Nephron progenitor cell (in vitro differentiated cells): ENCODE data around the gene METTL17.

Experiments used
- DNase-seq: peaks from one replicate; pipeline ENCODE4 v3.0.0; 2021
- H3K27ac Mint-ChIP-seq: 2 replicates; pipeline ENCODE4 v1.8.0; 2021; ENCODE audit warnings: mild to moderate bottlenecking, moderate library complexity, mixed read lengths
- H3K27me3 Mint-ChIP-seq: 2 replicates; pipeline ENCODE4 v1.8.0; 2021; ENCODE audit warnings: mild to moderate bottlenecking, low read depth, mixed read lengths; ENCODE audit not compliant: poor library complexity
- H3K36me3 Mint-ChIP-seq: 2 replicates; pipeline ENCODE4 v1.8.0; 2021; ENCODE audit warnings: low read depth, mixed read lengths
- H3K4me1 Mint-ChIP-seq: 2 replicates; pipeline ENCODE4 v1.8.0; 2021; ENCODE audit warnings: mixed read lengths
- H3K4me3 Mint-ChIP-seq: 2 replicates; pipeline ENCODE4 v1.8.0; 2021; ENCODE audit warnings: mild to moderate bottlenecking, moderate library complexity, mixed read lengths
- H3K9me3 Mint-ChIP-seq: 2 replicates; pipeline ENCODE4 v1.8.0; 2021; ENCODE audit warnings: mild to moderate bottlenecking, moderate library complexity, mixed read lengths
- CTCF ChIP-seq: fragments of 200-600 bp; sonication (generic); IDR thresholded peaks from 2 replicates; pipeline ENCODE4 v1.5.0; 2021; ENCODE audit warnings: antibody characterized with exemption

METTL17 gene

GRCh38 chr14:21015312-21015711 lies 25.5 kb downstream of the METTL17 start:
- DNase-seq = no peak
- Mint-ChIP-seq H3K27me3 (peaks cover 22% of the 10 kb centered on the region), H3K4me3 (no peak overlapping the region), H3K27ac (no peak overlapping the region), H3K36me3 (peaks cover 15% of the 10 kb centered on the region), H3K4me1 (peaks cover 37% of the 10 kb centered on the region), H3K9me3 (no peaks in the 10 kb centered on the region)
- no peak for TF ChIP-seq CTCF

DNA sequence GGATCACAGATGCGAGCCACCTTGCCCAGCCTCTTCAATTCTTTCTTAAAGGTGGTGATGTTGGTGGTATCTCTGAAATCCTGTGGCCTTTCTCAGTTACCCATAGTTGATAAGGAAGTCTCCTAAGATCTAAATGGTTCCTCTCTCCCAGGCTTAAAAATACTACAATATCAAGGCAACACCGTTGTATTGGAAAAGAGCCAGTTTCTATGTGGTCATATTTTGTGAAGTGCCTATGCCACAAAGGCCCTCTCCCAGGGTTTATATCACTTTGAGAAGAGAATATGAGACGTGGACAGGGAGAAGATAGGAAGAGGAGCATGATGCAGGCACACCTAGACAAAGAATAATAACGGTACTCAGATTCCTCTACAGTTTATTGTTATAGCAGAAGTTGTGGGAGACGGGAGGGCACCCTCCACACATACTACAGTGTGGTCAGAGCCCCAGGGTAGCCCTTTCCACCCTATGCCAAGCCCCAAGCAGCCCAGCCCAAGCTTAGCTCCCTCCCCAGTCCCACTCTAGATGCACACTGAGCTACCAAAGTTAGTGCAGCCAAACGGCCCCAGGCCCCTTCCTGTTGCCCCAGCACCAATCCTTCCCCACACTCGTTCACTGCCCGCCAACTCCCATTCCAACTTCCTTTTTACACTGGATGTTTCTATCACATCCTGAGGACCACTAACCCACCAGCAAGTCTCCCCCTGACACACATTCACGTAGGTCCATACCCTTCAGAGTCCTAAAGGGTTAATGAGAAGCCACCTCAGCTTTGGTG lies 26.8 kb downstream of the METTL17 start:
- peaks cover 25% of the 10 kb centered on the region for H3K27me3 Mint-ChIP-seq
- H3K4me1 Mint-ChIP-seq = peaks cover 37% of the 10 kb centered on the region
- peaks cover 28% of the 10 kb centered on the region for H3K36me3 Mint-ChIP-seq
- no peak for DNase-seq
- no peak overlapping the region for H3K4me3 Mint-ChIP-seq
- TF ChIP-seq CTCF = no peak
- no peak overlapping the region for H3K27ac Mint-ChIP-seq
- H3K9me3 Mint-ChIP-seq = no peaks in the 10 kb centered on the region

DNA sequence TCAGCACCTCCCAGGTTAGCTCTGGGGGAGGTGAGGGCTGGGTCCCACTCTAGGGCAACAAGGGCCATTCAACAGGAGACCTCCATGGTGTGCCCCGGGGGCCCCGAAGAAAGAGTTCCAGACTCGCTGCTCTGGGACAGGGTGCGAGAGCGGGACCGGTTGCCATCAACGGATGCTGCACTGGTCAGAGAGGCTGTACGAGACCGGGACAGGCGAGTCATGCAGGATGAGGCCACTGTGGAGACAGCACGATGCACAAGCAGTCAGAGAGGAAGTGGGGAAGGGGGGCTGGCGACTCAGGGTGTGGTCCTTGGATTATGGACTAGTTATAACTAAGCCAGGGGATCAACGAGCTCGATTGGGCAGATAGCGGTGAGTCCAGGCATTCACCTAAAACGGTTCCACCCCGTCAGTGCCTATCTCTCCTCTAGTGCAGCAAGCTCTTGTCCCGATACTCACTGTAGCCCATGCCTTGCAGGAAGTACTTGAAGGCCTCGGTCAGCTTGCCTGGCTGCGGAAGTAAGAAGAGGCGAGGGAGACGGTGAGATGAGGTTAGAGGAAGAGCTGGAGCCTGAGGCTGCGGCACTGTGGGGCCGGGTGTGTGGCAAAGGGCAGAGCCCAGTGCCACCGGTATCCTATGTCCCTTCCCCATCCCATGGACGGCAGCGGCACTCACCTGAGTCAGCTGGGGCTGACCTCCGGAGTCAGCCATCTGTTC lies 27.9 kb downstream of the METTL17 start:
- no peak for TF ChIP-seq CTCF
- Mint-ChIP-seq H3K9me3 (no peaks in the 10 kb centered on the region), H3K4me1 (peaks cover 42% of the 10 kb centered on the region), H3K27ac (no peak overlapping the region), H3K4me3 (no peak overlapping the region), H3K36me3 (peaks cover 36% of the 10 kb centered on the region), H3K27me3 (peaks cover 32% of the 10 kb centered on the region)
- DNase-seq = no peak

DNA sequence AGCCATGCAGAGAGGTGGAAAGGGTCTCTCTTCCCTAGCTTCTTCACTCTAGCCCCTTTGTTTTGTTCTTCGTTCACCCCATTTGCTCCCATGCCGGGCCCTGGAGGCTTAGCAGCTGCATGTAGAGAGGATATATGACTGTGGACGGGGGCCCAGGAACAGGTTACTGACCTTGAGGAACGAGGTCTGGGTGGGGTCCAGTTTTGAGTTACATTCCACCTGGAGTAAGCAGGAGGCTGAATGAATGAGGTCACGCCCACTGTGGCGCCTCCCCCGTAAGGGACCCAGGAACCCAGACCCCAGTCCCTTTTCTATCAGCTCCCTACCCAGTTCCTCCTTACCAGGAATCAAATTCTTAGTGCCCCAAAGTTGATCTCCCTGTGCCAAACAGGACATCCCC lies 28.5 kb downstream of the METTL17 start:
- Mint-ChIP-seq H3K27me3 (peaks cover 38% of the 10 kb centered on the region), H3K4me1 (peaks cover 43% of the 10 kb centered on the region), H3K9me3 (no peaks in the 10 kb centered on the region), H3K36me3 (peaks cover 36% of the 10 kb centered on the region), H3K27ac (no peak overlapping the region), H3K4me3 (no peak overlapping the region)
- DNase-seq = no peak
- TF ChIP-seq CTCF = no peak

DNA sequence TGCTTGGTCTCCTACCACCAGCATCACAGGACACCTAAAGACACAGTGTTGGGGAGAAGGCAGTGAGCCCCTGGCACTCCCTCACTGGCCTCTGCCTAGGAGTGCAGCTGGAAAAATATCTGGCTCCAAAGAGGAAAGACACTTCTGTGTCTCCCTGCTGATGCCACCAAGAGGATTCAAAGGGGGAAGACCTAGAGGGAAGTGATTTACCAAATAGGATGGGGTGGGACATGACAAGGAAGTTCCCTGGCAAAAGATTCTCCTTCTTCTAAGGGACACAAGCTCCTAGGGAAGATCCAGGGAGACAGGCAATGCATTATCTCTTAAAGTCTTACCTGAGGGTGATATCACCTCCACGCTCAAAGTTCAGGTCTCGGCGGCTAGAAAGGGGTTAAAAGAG lies 29.0 kb downstream of the METTL17 start:
- no peak for TF ChIP-seq CTCF
- H3K27me3 Mint-ChIP-seq = peaks cover 38% of the 10 kb centered on the region
- H3K4me3 Mint-ChIP-seq = no peak overlapping the region
- H3K4me1 Mint-ChIP-seq = peaks cover 47% of the 10 kb centered on the region
- no peaks in the 10 kb centered on the region for H3K9me3 Mint-ChIP-seq
- H3K36me3 Mint-ChIP-seq = peaks cover 36% of the 10 kb centered on the region
- DNase-seq = no peak
- H3K27ac Mint-ChIP-seq = no peak overlapping the region
